ENCODE data around the gene TCF4. TPM values are rescaled to one million over a fixed set of nuclear protein-coding genes. Genes with fewer than 3 reads are reported as not detected.

The TCF4 gene
- total and polyA plus RNA-seq, 2 donors (not counting 1 experiment from before 2014, with no cell fraction given), result 68.5 to 353 TPM

DNA sequence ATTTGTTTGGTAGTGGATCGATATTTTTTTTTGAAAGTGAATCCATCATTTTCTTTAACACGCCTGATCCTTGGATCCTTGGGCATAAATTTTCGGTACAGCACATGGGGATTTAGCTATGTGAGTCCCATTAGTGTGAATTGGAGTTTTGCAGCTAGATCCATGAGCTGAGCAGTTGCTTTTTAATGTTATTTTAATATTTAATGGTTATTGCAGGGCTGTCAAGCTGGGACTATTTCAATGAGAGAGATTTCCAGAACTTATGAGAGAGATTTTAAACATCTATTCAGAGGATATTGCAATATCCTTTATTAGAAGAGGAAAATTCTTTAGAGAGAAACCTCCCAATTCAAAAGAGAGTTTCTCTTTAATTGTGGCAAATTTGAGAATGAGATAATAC is 35.6 kb upstream of the TCF4 start:
- Histone ChIP-seq H3K4me2 (replicated peaks; ENCODE audit: low read depth, low read length, poor library complexity, severe bottlenecking) (no peak overlapping the region), H3K9me3 (ENCODE audit: control extremely low read depth in 1 of 3, control insufficient read depth in 2 of 3, insufficient read depth in 1 of 3, low read length in 2 of 3) (no peaks in the 10 kb centered on the region), H3K27me3 (replicated peaks in 1 of 4; ENCODE audit: control extremely low read depth in 1 of 4, control insufficient read depth in 3 of 4, insufficient read depth in 4 of 4, low read length in 3 of 4) (no peaks in the 10 kb centered on the region), H3K9ac (ENCODE audit: low read length) (no peak overlapping the region), H4K20me1 (ENCODE audit: control insufficient read depth, insufficient read depth, low read length, poor library complexity, severe bottlenecking) (no peaks in the 10 kb centered on the region), H3K79me2 (ENCODE audit: control insufficient read depth, insufficient read depth, low read length) (no peaks in the 10 kb centered on the region), H3K4me1 (ENCODE audit: control insufficient read depth in 2 of 2, insufficient read depth in 2 of 2, low read length in 2 of 2) (no peaks in the 10 kb centered on the region), H3K36me3 (replicated peaks in 1 of 2; ENCODE audit: control extremely low read depth in 1 of 2, control insufficient read depth in 1 of 2, extremely low read depth in 1 of 2, insufficient read depth in 2 of 2, low read length in 1 of 2) (no peaks in the 10 kb centered on the region), H3K27ac (ENCODE audit: low read length in 2 of 2) (no peak overlapping the region), H3K4me3 (ENCODE audit: control extremely low read depth in 1 of 5, extremely low read depth in 1 of 5, insufficient read depth in 1 of 5, low read depth in 2 of 5, low read length in 4 of 5) (no peak overlapping the region), H2AFZ (ENCODE audit: insufficient read depth, low read depth, low read length, poor library complexity, severe bottlenecking) (no peak overlapping the region)
- H3K4me1 Mint-ChIP-seq, result no peaks in the 10 kb centered on the region
- ChIA-PET POLR2A (no interaction called here), CTCF (no interaction called here)
- H3K9me3 Mint-ChIP-seq (ENCODE audit: insufficient read depth), result no peaks in the 10 kb centered on the region
- H3K27me3 Mint-ChIP-seq, result no peaks in the 10 kb centered on the region
- H3K4me3 Mint-ChIP-seq, result no peak overlapping the region
- no peak for ATAC-seq (ENCODE audit: low read depth)
- TF ChIP-seq, protein P1, sequence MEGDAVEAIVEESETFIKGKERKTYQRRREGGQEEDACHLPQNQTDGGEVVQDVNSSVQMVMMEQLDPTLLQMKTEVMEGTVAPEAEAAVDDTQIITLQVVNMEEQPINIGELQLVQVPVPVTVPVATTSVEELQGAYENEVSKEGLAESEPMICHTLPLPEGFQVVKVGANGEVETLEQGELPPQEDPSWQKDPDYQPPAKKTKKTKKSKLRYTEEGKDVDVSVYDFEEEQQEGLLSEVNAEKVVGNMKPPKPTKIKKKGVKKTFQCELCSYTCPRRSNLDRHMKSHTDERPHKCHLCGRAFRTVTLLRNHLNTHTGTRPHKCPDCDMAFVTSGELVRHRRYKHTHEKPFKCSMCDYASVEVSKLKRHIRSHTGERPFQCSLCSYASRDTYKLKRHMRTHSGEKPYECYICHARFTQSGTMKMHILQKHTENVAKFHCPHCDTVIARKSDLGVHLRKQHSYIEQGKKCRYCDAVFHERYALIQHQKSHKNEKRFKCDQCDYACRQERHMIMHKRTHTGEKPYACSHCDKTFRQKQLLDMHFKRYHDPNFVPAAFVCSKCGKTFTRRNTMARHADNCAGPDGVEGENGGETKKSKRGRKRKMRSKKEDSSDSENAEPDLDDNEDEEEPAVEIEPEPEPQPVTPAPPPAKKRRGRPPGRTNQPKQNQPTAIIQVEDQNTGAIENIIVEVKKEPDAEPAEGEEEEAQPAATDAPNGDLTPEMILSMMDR (IDR thresholded peaks at IDR 0.05), result no peak
- TF ChIP-seq EZH2 (IDR thresholded peaks at IDR 0.05; ENCODE audit: borderline replicate concordance, insufficient read depth, low read depth, low read length, poor library complexity, severe bottlenecking), result no peak
- DNase-seq, result no peak
- H3K27ac Mint-ChIP-seq, result no peak overlapping the region
- intact Hi-C loops (cut with micrococcal nuclease), result no loop called here
- WGBS (ENCODE audit: insufficient coverage), result 100% methylated on average over 3 of the region's 3 CpGs

DNA sequence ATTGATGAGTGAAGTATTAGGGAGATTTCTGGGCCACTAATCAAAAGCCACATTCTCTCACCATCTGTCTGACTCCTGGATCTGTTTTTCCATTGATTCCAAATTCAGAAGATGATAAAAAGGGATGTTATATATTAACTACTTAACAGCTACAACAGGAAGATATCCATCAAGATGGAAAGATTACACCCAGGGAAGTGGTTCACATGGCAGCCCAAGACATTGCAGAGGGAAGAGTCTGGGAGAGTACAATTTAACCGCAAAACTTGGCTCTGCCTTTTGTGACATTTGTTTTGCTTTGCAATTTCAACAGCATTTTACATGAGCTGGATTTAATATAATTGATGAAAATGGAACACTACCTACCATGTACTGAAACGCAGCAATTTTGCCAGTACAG is 22.5 kb upstream of the TCF4 start:
- H3K4me3 Mint-ChIP-seq, result no peak overlapping the region
- POLR2A ChIA-PET, result no interaction called here
- H3K9me3 Mint-ChIP-seq (ENCODE audit: insufficient read depth), result peaks cover 13% of the 10 kb centered on the region
- H3K79me2 ChIP-seq (ENCODE audit: control insufficient read depth, insufficient read depth, low read length), result no peaks in the 10 kb centered on the region
- H3K36me3 ChIP-seq (replicated peaks in 1 of 2; ENCODE audit: control extremely low read depth in 1 of 2, control insufficient read depth in 1 of 2, extremely low read depth in 1 of 2, insufficient read depth in 2 of 2, low read length in 1 of 2), result no peaks in the 10 kb centered on the region
- H3K4me1 ChIP-seq (ENCODE audit: control insufficient read depth in 2 of 2, insufficient read depth in 2 of 2, low read length in 2 of 2), result peaks cover 0 to 4% of the 10 kb centered on the region in 2 donors
- H4K20me1 ChIP-seq (ENCODE audit: control insufficient read depth, insufficient read depth, low read length, poor library complexity, severe bottlenecking), result no peaks in the 10 kb centered on the region
- no peak for DNase-seq
- no peak overlapping the region for H3K27ac ChIP-seq (ENCODE audit: low read length in 2 of 2)
- TF ChIP-seq, protein P1 (IDR thresholded peaks at IDR 0.05), result no peak
- no peak for TF ChIP-seq EZH2 (IDR thresholded peaks at IDR 0.05; ENCODE audit: borderline replicate concordance, insufficient read depth, low read depth, low read length, poor library complexity, severe bottlenecking)
- H3K4me1 Mint-ChIP-seq, result peaks cover 7% of the 10 kb centered on the region
- no peak overlapping the region for H3K4me2 ChIP-seq (replicated peaks; ENCODE audit: low read depth, low read length, poor library complexity, severe bottlenecking)
- no peak overlapping the region for H3K4me3 ChIP-seq (ENCODE audit: control extremely low read depth in 1 of 5, extremely low read depth in 1 of 5, insufficient read depth in 1 of 5, low read depth in 2 of 5, low read length in 4 of 5)
- no peak overlapping the region for H3K9ac ChIP-seq (ENCODE audit: low read length)
- no peaks in the 10 kb centered on the region for H3K27me3 ChIP-seq (replicated peaks in 1 of 4; ENCODE audit: control extremely low read depth in 1 of 4, control insufficient read depth in 3 of 4, insufficient read depth in 4 of 4, low read length in 3 of 4)
- H3K27ac Mint-ChIP-seq, result no peak overlapping the region
- H3K9me3 ChIP-seq (ENCODE audit: control extremely low read depth in 1 of 3, control insufficient read depth in 2 of 3, insufficient read depth in 1 of 3, low read length in 2 of 3), result peaks cover 0 to 3% (median 0%) of the 10 kb centered on the region in 3 donors
- no peaks in the 10 kb centered on the region for H3K27me3 Mint-ChIP-seq
- intact Hi-C loops (cut with micrococcal nuclease), result no loop called here
- no peak overlapping the region for H2AFZ ChIP-seq (ENCODE audit: insufficient read depth, low read depth, low read length, poor library complexity, severe bottlenecking)
- no CpG with 5 or more reads among the region's 2 CpGs for WGBS (ENCODE audit: insufficient coverage)
- CTCF ChIA-PET, result no interaction called here
- no peak for ATAC-seq (ENCODE audit: low read depth)

All from B cell (primary cell).